Caco-2 (cell line): Measurements from ENCODE around the gene CERS2. TPM values are rescaled to one million over a fixed set of nuclear protein-coding genes. Genes with fewer than 3 reads are reported as not detected.

Source experiments
- BruUV-seq: library from RNA; stranded (reverse); fragments of 400-500 nt; replicated peaks from 2 replicates; lab custom pipeline; 2021; lab: Mats Ljungman, UMichigan
- CTCF ChIA-PET: fragments of 300-600 bp; sonication (Branson Sonifier 250); formaldehyde crosslinking; loops from one replicate; lab custom pipeline; 2022; ENCODE audit warnings: antibody characterized with exemption; lab: Charles Lee
- POLR2A ChIA-PET: fragments of 300-600 bp; sonication (Branson Sonifier 250); formaldehyde crosslinking; loops from one replicate; lab custom pipeline; 2022; ENCODE audit warnings: antibody characterized with exemption; lab: Charles Lee
- DNase-seq, 2 experiments: peaks; one replicate each; pipeline versions ENCODE4 v3.0.0 to v3.0.0-alpha.2; 2020 to 2022
- H3K27me3 ChIP-seq: replicated peaks from 2 replicates; pipeline ENCODE4 v1.6.0; 2011; ENCODE audit warnings: low read length; ENCODE audit not compliant: control insufficient read depth, insufficient read depth
- H3K36me3 ChIP-seq: 2 replicates; pipeline ENCODE4 v1.5.1; 2011; ENCODE audit warnings: low read length; ENCODE audit not compliant: control insufficient read depth, insufficient read depth
- H3K4me1 ChIP-seq: fragments of 250-450 bp; sonication (Bioruptor Pico); 2 replicates; pipeline ENCODE4 v1.5.1; 2020; ENCODE audit warnings: mild to moderate bottlenecking
- H3K4me3 ChIP-seq: 2 replicates; pipeline ENCODE4 v1.5.1; 2011; ENCODE audit warnings: low read depth, mild to moderate bottlenecking, control low read depth, low read length
- H3K9me3 ChIP-seq: fragments of 250-450 bp; sonication (Bioruptor Pico); 2 replicates; pipeline ENCODE4 v1.5.1; 2020; ENCODE audit warnings: mild to moderate bottlenecking, moderate library complexity
- H3K27ac Mint-ChIP-seq: one replicate; pipeline ENCODE4 v1.8.0; 2022; ENCODE audit warnings: mixed read lengths; ENCODE audit not compliant: unreplicated experiment
- H3K27me3 Mint-ChIP-seq: one replicate; pipeline ENCODE4 v1.8.0; 2022; ENCODE audit warnings: mixed read lengths; ENCODE audit not compliant: insufficient read depth, unreplicated experiment
- H3K36me3 Mint-ChIP-seq: one replicate; pipeline ENCODE4 v1.8.0; 2022; ENCODE audit warnings: mild to moderate bottlenecking, mixed read lengths; ENCODE audit not compliant: insufficient read depth, unreplicated experiment
- H3K4me1 Mint-ChIP-seq: one replicate; pipeline ENCODE4 v1.8.0; 2022; ENCODE audit warnings: low read depth, mixed read lengths; ENCODE audit not compliant: unreplicated experiment
- H3K4me3 Mint-ChIP-seq: one replicate; pipeline ENCODE4 v1.8.0; 2022; ENCODE audit warnings: mild to moderate bottlenecking, moderate library complexity, mixed read lengths; ENCODE audit not compliant: unreplicated experiment
- H3K9me3 Mint-ChIP-seq: one replicate; pipeline ENCODE4 v1.8.0; 2022; ENCODE audit warnings: mixed read lengths; ENCODE audit not compliant: unreplicated experiment
- intact Hi-C: fragments of 100-400 bp; cut with micrococcal nuclease; formaldehyde crosslinking; loops from one replicate; pipeline ENCODE4 v1.10.0; 2022; ENCODE audit not compliant: unreplicated experiment
- total RNA-seq: library from RNA; stranded (reverse); gene quantifications from 2 replicates; pipeline ENCODE4 v1.2.3, GENCODE V29; 2022
- TF ChIP-seq, protein P1 (sequence below), 2 experiments: fragments of 200-600 bp in 1 of 2; IDR thresholded peaks; 1 replicate in 1 of 2; 2 replicates in 1 of 2; pipeline versions ENCODE4 v1.5.1 to v1.8.0; 2011 to 2022; ENCODE audit warnings: antibody characterized with exemption in 1 of 2, control low read depth in 1 of 2, inconsistent platforms in 1 of 2, low read depth in 1 of 2, low read length in 1 of 2, mild to moderate bottlenecking in 1 of 2, moderate library complexity in 1 of 2; ENCODE audit not compliant: insufficient read depth in 1 of 2, severe bottlenecking in 1 of 2, unreplicated experiment in 1 of 2

Gene CERS2
- total RNA-seq, 1 experiment from 2014 or later = 379 TPM

- Histone ChIP-seq H3K4me3 (no peak overlapping the region), H3K9me3 (no peaks in the 10 kb centered on the region), H3K27me3 (no peaks in the 10 kb centered on the region), H3K4me1 (peaks cover 43% of the 10 kb centered on the region), H3K36me3 (no peaks in the 10 kb centered on the region)
- CTCF ChIA-PET = interaction anchor here (0.7 to 1.4 kb wide), 5 partner anchors 10 to 58 kb away, joined by 3 to 7 read pairs (median 3); partner anchors contain the start of gene GABPB2
- POLR2A ChIA-PET = interaction anchor here (0.5 to 1.1 kb wide), 8 partner anchors 19 to 451 kb away, joined by 3 to 5 read pairs (median 3); partner anchors contain the start of genes ANXA9, C1orf56, CDC42SE1 and CERS2
- TSS peak; percentile 93 for BruUV-seq
- intact Hi-C loops = loop anchor here (1.0 kb wide), 2 partner anchors 35 to 45 kb away; no protein-coding TSS in a partner anchor
- TF ChIP-seq, protein P1, sequence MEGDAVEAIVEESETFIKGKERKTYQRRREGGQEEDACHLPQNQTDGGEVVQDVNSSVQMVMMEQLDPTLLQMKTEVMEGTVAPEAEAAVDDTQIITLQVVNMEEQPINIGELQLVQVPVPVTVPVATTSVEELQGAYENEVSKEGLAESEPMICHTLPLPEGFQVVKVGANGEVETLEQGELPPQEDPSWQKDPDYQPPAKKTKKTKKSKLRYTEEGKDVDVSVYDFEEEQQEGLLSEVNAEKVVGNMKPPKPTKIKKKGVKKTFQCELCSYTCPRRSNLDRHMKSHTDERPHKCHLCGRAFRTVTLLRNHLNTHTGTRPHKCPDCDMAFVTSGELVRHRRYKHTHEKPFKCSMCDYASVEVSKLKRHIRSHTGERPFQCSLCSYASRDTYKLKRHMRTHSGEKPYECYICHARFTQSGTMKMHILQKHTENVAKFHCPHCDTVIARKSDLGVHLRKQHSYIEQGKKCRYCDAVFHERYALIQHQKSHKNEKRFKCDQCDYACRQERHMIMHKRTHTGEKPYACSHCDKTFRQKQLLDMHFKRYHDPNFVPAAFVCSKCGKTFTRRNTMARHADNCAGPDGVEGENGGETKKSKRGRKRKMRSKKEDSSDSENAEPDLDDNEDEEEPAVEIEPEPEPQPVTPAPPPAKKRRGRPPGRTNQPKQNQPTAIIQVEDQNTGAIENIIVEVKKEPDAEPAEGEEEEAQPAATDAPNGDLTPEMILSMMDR (IDR thresholded peaks at IDR 0.05; ENCODE audit: insufficient read depth in 1 of 2, low read depth in 1 of 2, low read length in 1 of 2, severe bottlenecking in 1 of 2, unreplicated experiment in 1 of 2) = no peak
- DNase-seq = peak; percentile 90 to 93
- no peaks in the 10 kb centered on the region for H3K27me3 Mint-ChIP-seq
- H3K9me3 Mint-ChIP-seq = no peaks in the 10 kb centered on the region
- H3K27ac Mint-ChIP-seq = peak overlapping the region; percentile 84
- peak overlapping the region; percentile 54 for H3K4me3 Mint-ChIP-seq
- H3K36me3 Mint-ChIP-seq = peaks cover 27% of the 10 kb centered on the region
- H3K4me1 Mint-ChIP-seq = peaks cover 18% of the 10 kb centered on the region
These were observed 38.2 kb upstream of the CERS2 start for GRCh38 chr1:151012684-151013471.

DNA sequence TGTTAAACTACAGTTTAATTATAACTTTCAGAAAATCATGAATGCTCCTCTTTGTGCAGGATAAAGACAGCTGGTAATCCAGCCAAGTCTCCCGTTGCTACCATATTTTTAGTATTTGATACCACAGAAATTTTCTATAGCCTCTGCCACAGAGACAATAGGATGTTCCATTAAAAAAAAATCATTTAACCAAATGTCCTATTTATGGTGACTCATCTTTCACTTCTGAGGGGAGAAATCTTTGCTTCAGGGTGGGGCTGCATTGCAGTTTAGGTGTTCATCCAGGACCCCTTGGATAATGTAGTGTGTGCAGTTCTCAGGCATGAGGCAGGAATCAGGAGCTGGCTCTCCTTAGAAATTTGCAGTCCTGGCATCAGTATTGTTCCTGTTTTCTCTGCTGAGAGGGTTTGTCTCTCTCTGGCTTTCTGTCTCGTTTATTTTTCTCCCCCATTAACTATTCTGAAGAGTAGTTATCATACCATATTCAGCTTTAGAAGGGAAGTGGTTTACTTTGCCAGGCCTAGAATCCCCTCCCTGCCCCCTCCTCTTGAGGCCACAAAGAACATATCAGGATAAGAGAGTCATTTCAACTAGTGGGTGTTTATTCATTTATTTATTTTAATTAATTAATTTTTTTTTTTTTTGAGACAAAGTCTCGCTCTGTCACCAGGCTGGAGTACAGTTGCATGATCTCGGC, 36.7 kb upstream of the CERS2 start:
- DNase-seq = no peak
- BruUV-seq = no TSS peak
- ChIA-PET CTCF (interaction anchor here (0.6 kb wide), 1 partner anchor 63 kb away, joined by 3 read pairs; no protein-coding TSS in a partner anchor), POLR2A (no interaction called here)
- Histone ChIP-seq H3K9me3 (no peaks in the 10 kb centered on the region), H3K4me1 (peaks cover 54% of the 10 kb centered on the region), H3K27me3 (no peaks in the 10 kb centered on the region), H3K4me3 (no peak overlapping the region), H3K36me3 (no peaks in the 10 kb centered on the region)
- Mint-ChIP-seq H3K27me3 (no peaks in the 10 kb centered on the region), H3K27ac (peak overlapping the region; percentile 57), H3K36me3 (peaks cover 27% of the 10 kb centered on the region), H3K4me3 (no peak overlapping the region), H3K9me3 (no peaks in the 10 kb centered on the region), H3K4me1 (peaks cover 28% of the 10 kb centered on the region)
- TF ChIP-seq, protein P1 (IDR thresholded peaks at IDR 0.05; ENCODE audit: insufficient read depth in 1 of 2, low read depth in 1 of 2, low read length in 1 of 2, severe bottlenecking in 1 of 2, unreplicated experiment in 1 of 2) = no peak
- intact Hi-C loops = no loop called here

- peaks cover 54% of the 10 kb centered on the region for H3K4me1 ChIP-seq
- H3K4me1 Mint-ChIP-seq = peaks cover 28% of the 10 kb centered on the region
- no peaks in the 10 kb centered on the region for H3K27me3 ChIP-seq
- intact Hi-C loops = no loop called here
- TF ChIP-seq, protein P1 (IDR thresholded peaks at IDR 0.05; ENCODE audit: insufficient read depth in 1 of 2, low read depth in 1 of 2, low read length in 1 of 2, severe bottlenecking in 1 of 2, unreplicated experiment in 1 of 2) = no peak
- H3K36me3 ChIP-seq = no peaks in the 10 kb centered on the region
- H3K27me3 Mint-ChIP-seq = no peaks in the 10 kb centered on the region
- POLR2A ChIA-PET = no interaction called here
- no peak for DNase-seq
- H3K4me3 Mint-ChIP-seq = peak overlapping the region; percentile 92
- peaks cover 27% of the 10 kb centered on the region for H3K36me3 Mint-ChIP-seq
- CTCF ChIA-PET = interaction anchor here (0.7 kb wide), 1 partner anchor 128 kb away, joined by 4 read pairs; no protein-coding TSS in a partner anchor
- H3K27ac Mint-ChIP-seq = no peak overlapping the region
- no peak overlapping the region for H3K4me3 ChIP-seq
- H3K9me3 ChIP-seq = no peaks in the 10 kb centered on the region
- no TSS peak for BruUV-seq
- H3K9me3 Mint-ChIP-seq = no peaks in the 10 kb centered on the region
These were observed 35.7 kb upstream of the CERS2 start for GRCh38 chr1:151010346-151010726.
